SK-N-SH treated with all-trans-retinoic acid at 6 μM for 48 hours (cell line): ENCODE results near the gene ASB9.

Experiments used
- ARNTL ChIP-seq: fragments of 450-650 bp; formaldehyde crosslinking; IDR thresholded peaks from 2 replicates; pipeline ENCODE4 v1.5.0; 2020; ENCODE audit warnings: low read depth, mild to moderate bottlenecking, moderate library complexity, borderline replicate concordance
- CREB5 ChIP-seq: fragments of 250-450 bp; sonication (Bioruptor Pico); IDR thresholded peaks from 2 replicates; pipeline ENCODE4 v1.5.1; 2020; ENCODE audit warnings: low read depth, mild to moderate bottlenecking, moderate library complexity
- CSDC2 ChIP-seq: fragments of 250-450 bp; sonication (Bioruptor Pico); IDR thresholded peaks from 2 replicates; pipeline ENCODE4 v1.5.0; 2020; ENCODE audit warnings: mild to moderate bottlenecking, moderate library complexity
- CSRNP3 ChIP-seq: fragments of 250-450 bp; sonication (Bioruptor Pico); IDR thresholded peaks from 2 replicates; pipeline ENCODE4 v1.5.1; 2021; ENCODE audit warnings: mild to moderate bottlenecking, moderate library complexity
- GLIS3 ChIP-seq: fragments of 250-450 bp; sonication (Bioruptor Pico); IDR thresholded peaks from 2 replicates; pipeline ENCODE4 v1.5.0; 2020; ENCODE audit warnings: mild to moderate bottlenecking, moderate library complexity
- ISL1 ChIP-seq: fragments of 250-450 bp; sonication (Bioruptor Pico); IDR thresholded peaks from 2 replicates; pipeline ENCODE4 v2.1.2; 2022; ENCODE audit warnings: mild to moderate bottlenecking, moderate library complexity
- PATZ1 ChIP-seq: fragments of 250-450 bp; sonication (Bioruptor Pico); IDR thresholded peaks from 2 replicates; pipeline ENCODE4 v1.8.0; 2020; ENCODE audit warnings: mild to moderate bottlenecking, moderate library complexity, borderline replicate concordance
- RARB ChIP-seq: fragments of 250-450 bp; sonication (Bioruptor Pico); IDR thresholded peaks from 2 replicates; pipeline ENCODE4 v1.8.0; 2021; ENCODE audit warnings: mild to moderate bottlenecking, moderate library complexity
- SNAI2 ChIP-seq: fragments of 250-450 bp; sonication (Bioruptor Pico); IDR thresholded peaks from 2 replicates; pipeline ENCODE4 v1.5.0; 2020; ENCODE audit warnings: mild to moderate bottlenecking, moderate library complexity
- ZFP3 ChIP-seq: fragments of 250-450 bp; sonication (Bioruptor Pico); IDR thresholded peaks from 2 replicates; pipeline ENCODE4 v1.5.0; 2020; ENCODE audit warnings: mild to moderate bottlenecking, moderate library complexity
- ZFP30 ChIP-seq: fragments of 450-650 bp; formaldehyde crosslinking; IDR thresholded peaks from 2 replicates; pipeline ENCODE4 v1.5.0; 2022; ENCODE audit warnings: mild to moderate bottlenecking, moderate library complexity
- ZNF565 ChIP-seq: fragments of 450-650 bp; formaldehyde crosslinking; conservative IDR thresholded peaks from 2 replicates; pipeline ENCODE4 v1.5.0; 2020; ENCODE audit warnings: low read depth, mild to moderate bottlenecking, moderate library complexity

- no peak for TF ChIP-seq ZFP30 (CRISPR knock-in tag)
- no peak for TF ChIP-seq ISL1 (CRISPR knock-in tag)
- no peak for TF ChIP-seq RARB (CRISPR knock-in tag)
- no peak for TF ChIP-seq CSDC2 (CRISPR knock-in tag)
- TF ChIP-seq CREB5 (CRISPR knock-in tag), result no peak
- TF ChIP-seq ZFP3 (CRISPR knock-in tag), result no peak
- no peak for TF ChIP-seq GLIS3
- TF ChIP-seq PATZ1, result no peak
- TF ChIP-seq CSRNP3 (CRISPR knock-in tag), result no peak
- no peak for TF ChIP-seq SNAI2 (CRISPR knock-in tag)
- TF ChIP-seq ZNF565 (CRISPR knock-in tag), result no peak
- TF ChIP-seq ARNTL, result no peak
Measured at GRCh38 chrX:15274946-15275345, 5.1 kb upstream of the ASB9 start.
